Activated T-cell treated with anti-CD3 and anti-CD28 coated beads, Interleukin-2, amount 50 U/mL, for 24 hours (primary cell): ENCODE measurements around the gene TBCK.

Source experiments
- DNase-seq: peaks from one replicate; pipeline ENCODE4 v3.0.0-alpha.2; 2020
- H3K27ac Mint-ChIP-seq: 2 replicates; pipeline ENCODE4 v1.8.0; 2020; ENCODE audit warnings: mild to moderate bottlenecking, mixed read lengths
- H3K27me3 Mint-ChIP-seq: 2 replicates; pipeline ENCODE4 v1.8.0; 2020; ENCODE audit warnings: mixed read lengths
- H3K36me3 Mint-ChIP-seq: 2 replicates; pipeline ENCODE4 v1.8.0; 2020; ENCODE audit warnings: low read depth, mixed read lengths
- H3K4me1 Mint-ChIP-seq: 2 replicates; pipeline ENCODE4 v1.8.0; 2020; ENCODE audit warnings: low read depth, mixed read lengths
- H3K4me3 Mint-ChIP-seq: 2 replicates; pipeline ENCODE4 v1.8.0; 2020; ENCODE audit warnings: mild to moderate bottlenecking, moderate library complexity, mixed read lengths
- H3K9me3 Mint-ChIP-seq: 2 replicates; pipeline ENCODE4 v1.8.0; 2020; ENCODE audit warnings: mixed read lengths

Gene TBCK

DNA sequence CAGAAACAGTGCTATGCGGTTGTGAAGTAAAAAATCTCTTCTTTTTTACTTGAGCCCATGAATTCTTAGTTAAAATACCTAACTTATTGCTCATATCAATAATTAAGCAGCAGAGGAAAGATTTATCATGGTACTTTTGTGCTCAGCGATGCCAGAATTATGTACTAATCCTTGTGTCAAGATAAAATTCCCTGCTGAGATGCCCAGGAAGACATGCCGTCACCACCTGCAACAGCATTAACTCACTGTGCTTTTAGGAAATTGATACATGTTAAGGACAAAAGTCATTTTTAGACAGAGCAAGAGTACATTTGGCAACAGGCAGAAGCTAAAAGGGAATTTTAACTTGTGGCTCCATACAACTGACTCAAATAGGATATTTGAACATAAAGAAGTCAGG is 281.8 kb downstream of the TBCK start:
- peaks cover 8% of the 10 kb centered on the region for H3K27me3 Mint-ChIP-seq

DNA sequence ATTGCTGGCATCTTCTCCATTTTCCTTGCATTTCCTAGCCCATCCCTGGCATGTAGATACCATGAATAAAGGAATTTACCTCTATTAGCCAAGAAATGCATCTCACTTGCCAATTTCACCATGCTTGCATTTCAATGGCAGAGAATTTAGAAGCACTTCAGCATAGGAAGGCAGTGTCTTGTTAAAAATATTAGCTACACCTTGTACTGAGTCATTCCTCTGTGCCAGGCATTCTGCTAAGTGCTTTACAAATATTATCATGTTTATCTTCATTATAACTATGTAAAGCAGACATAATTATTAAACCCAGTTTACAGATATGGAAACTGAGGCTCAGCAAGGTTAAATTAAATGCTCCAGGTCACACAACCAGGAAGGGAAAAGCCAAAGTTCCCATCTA is 282.5 kb downstream of the TBCK start:
- H3K9me3 Mint-ChIP-seq, result peaks cover 27% of the 10 kb centered on the region
- no peak overlapping the region for H3K4me3 Mint-ChIP-seq
- no peak overlapping the region for H3K27ac Mint-ChIP-seq

More for the DNA sequence above, 281.8 kb downstream of the TBCK start:
- Mint-ChIP-seq H3K4me3 (no peak overlapping the region), H3K27ac (no peak overlapping the region), H3K9me3 (peaks cover 27% of the 10 kb centered on the region), H3K36me3 (no peaks in the 10 kb centered on the region), H3K4me1 (no peaks in the 10 kb centered on the region)
- no peak for DNase-seq

GRCh38 chr4:106032851-106033286 is 283.1 kb downstream of the TBCK start:
- no peaks in the 10 kb centered on the region for H3K4me1 Mint-ChIP-seq
- peaks cover 6% of the 10 kb centered on the region for H3K27me3 Mint-ChIP-seq
- DNase-seq, result no peak
- H3K36me3 Mint-ChIP-seq, result no peaks in the 10 kb centered on the region
- H3K27ac Mint-ChIP-seq, result no peak overlapping the region
- peaks cover 33% of the 10 kb centered on the region for H3K9me3 Mint-ChIP-seq
- H3K4me3 Mint-ChIP-seq, result no peak overlapping the region

More for the DNA sequence above, 282.5 kb downstream of the TBCK start:
- DNase-seq, result no peak
- Mint-ChIP-seq H3K4me1 (no peaks in the 10 kb centered on the region), H3K36me3 (no peaks in the 10 kb centered on the region), H3K27me3 (peaks cover 8% of the 10 kb centered on the region)

- Mint-ChIP-seq H3K9me3 (peaks cover 6% of the 10 kb centered on the region), H3K27ac (no peak overlapping the region), H3K4me1 (no peaks in the 10 kb centered on the region), H3K36me3 (no peaks in the 10 kb centered on the region), H3K4me3 (no peak overlapping the region), H3K27me3 (no peaks in the 10 kb centered on the region)
- DNase-seq, result no peak
These were observed 293.6 kb downstream of the TBCK start for GRCh38 chr4:106022454-106022853.

DNA sequence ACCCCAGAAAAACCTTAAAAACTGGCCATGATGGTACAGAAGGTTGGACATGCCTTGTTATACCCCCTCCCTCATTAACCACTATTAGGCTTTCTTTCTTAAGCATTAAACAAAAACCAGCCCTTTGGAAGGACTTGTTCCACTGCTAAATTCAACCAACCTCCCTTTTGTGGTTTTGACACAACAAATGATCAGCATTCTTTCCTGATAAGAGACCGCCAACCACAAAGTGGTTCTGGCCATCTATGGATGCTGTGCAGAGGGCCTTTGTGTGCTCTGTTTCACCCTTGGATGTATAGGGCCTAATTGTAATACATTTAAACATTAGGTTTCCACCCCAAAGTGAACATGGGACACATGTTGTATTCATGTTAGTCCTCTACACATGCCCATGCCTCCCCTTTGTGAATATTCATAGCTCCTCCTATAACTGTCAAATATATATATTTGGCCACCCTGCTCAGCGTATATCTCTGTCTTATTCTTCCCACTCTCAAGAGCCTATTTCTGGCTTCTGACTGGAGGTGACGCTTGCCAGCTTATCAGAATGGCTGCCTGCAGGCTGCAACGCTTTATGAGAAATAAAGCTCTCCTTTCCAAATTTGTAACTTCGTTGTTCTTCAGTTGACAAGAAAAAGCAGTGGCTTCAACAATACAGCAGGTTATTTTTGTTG is 294.1 kb downstream of the TBCK start:
- Mint-ChIP-seq H3K27me3 (no peaks in the 10 kb centered on the region), H3K27ac (no peak overlapping the region), H3K4me3 (no peak overlapping the region), H3K36me3 (no peaks in the 10 kb centered on the region), H3K4me1 (no peaks in the 10 kb centered on the region), H3K9me3 (peaks cover 6% of the 10 kb centered on the region)
- DNase-seq, result no peak

DNA sequence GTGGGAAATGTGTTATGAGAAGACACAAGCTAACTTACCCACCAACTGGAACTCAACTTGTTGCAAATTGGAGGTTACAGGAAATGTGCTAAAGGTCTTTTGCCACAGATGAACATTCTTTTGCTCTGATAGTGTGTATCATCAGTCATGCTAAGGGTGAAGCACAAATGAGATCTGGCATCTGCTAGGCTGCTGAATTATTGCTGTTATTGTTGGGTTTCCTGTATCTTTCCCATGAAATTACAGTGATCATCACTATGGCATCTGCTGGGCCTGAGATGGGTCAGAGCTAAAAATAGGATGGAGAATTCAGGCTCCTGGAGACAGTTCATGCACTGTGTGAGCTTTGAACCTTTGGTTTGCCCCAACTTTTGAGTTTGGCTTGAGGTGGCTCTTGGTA is 296.2 kb downstream of the TBCK start:
- no peaks in the 10 kb centered on the region for H3K27me3 Mint-ChIP-seq
- no peaks in the 10 kb centered on the region for H3K36me3 Mint-ChIP-seq
- no peaks in the 10 kb centered on the region for H3K4me1 Mint-ChIP-seq
- no peak for DNase-seq
- H3K9me3 Mint-ChIP-seq, result peaks cover 1% of the 10 kb centered on the region
- no peak overlapping the region for H3K4me3 Mint-ChIP-seq
- no peak overlapping the region for H3K27ac Mint-ChIP-seq

DNA sequence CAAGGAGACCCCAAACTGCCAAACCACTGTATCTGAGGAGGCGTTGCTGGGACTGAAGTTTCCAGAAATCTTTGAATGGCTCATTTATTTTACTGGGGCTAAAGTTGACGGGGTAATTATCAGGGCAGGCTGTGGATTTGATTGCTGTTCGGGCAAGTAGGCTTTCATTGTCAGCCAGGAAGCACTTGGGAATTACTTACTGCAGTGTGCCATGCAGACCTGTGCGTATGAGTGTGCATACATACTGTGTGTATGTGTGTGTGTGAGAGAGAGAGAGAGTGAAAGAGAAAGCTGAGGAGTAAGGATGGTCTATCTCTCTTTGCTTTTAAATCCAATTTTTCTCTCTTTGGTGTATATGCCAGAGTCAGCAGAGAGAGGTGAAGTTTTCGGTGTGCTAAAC is 298.0 kb downstream of the TBCK start:
- no peak for DNase-seq
- H3K4me1 Mint-ChIP-seq, result no peaks in the 10 kb centered on the region
- peaks cover 5% of the 10 kb centered on the region for H3K9me3 Mint-ChIP-seq
- no peaks in the 10 kb centered on the region for H3K36me3 Mint-ChIP-seq
- H3K27ac Mint-ChIP-seq, result no peak overlapping the region
- no peaks in the 10 kb centered on the region for H3K27me3 Mint-ChIP-seq
- H3K4me3 Mint-ChIP-seq, result no peak overlapping the region

- Mint-ChIP-seq H3K4me3 (no peak overlapping the region), H3K36me3 (no peaks in the 10 kb centered on the region), H3K27me3 (no peaks in the 10 kb centered on the region), H3K9me3 (peaks cover 19% of the 10 kb centered on the region), H3K4me1 (no peaks in the 10 kb centered on the region), H3K27ac (no peak overlapping the region)
- DNase-seq, result no peak
These were observed 304.6 kb downstream of the TBCK start for GRCh38 chr4:106011387-106011786.

DNA sequence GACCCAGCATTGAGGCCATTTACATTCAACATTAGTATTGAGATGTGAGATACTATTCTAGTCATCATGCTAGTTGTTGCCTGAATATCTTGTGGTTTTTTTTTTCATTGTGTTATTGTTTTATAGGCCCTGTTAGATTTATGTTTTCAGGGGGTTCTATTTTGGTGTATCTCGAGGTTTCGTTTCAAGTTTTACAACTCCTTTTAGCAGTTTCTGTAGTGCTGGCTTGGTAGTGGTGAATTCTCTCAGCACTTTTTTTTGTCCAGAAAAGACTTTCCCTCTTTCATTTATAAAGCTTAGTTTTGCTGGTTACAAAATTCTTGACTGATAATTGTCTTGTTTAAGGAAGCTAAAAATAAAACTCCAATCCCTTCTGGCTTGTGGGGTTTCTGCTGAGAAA is 305.2 kb downstream of the TBCK start:
- Mint-ChIP-seq H3K36me3 (no peaks in the 10 kb centered on the region), H3K27me3 (no peaks in the 10 kb centered on the region), H3K4me1 (no peaks in the 10 kb centered on the region), H3K9me3 (peaks cover 17% of the 10 kb centered on the region), H3K4me3 (no peak overlapping the region), H3K27ac (no peak overlapping the region)
- DNase-seq, result no peak

DNA sequence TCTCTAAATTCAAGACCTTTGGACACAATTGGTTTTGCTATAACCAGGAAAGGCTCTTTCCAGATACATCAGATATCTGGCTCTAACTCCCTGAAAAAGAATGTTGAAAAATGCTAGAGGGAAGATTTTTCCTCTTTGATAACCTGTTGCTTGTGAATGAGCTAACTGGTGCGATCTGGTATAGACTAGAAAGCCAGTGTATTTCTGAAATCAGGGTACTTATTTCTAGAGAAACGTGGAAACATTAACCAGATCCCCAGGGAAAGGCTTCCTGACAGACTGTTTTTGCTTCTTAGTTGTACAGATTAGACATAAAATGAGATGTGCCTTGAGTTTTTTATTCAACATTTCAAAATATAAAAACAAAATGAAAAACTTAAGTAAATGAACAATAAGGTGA is 313.0 kb downstream of the TBCK start:
- no peak for DNase-seq
- H3K9me3 Mint-ChIP-seq, result peaks cover 3% of the 10 kb centered on the region
- no peak overlapping the region for H3K27ac Mint-ChIP-seq
- no peaks in the 10 kb centered on the region for H3K36me3 Mint-ChIP-seq
- no peaks in the 10 kb centered on the region for H3K4me1 Mint-ChIP-seq
- no peak overlapping the region for H3K4me3 Mint-ChIP-seq
- no peaks in the 10 kb centered on the region for H3K27me3 Mint-ChIP-seq

DNA sequence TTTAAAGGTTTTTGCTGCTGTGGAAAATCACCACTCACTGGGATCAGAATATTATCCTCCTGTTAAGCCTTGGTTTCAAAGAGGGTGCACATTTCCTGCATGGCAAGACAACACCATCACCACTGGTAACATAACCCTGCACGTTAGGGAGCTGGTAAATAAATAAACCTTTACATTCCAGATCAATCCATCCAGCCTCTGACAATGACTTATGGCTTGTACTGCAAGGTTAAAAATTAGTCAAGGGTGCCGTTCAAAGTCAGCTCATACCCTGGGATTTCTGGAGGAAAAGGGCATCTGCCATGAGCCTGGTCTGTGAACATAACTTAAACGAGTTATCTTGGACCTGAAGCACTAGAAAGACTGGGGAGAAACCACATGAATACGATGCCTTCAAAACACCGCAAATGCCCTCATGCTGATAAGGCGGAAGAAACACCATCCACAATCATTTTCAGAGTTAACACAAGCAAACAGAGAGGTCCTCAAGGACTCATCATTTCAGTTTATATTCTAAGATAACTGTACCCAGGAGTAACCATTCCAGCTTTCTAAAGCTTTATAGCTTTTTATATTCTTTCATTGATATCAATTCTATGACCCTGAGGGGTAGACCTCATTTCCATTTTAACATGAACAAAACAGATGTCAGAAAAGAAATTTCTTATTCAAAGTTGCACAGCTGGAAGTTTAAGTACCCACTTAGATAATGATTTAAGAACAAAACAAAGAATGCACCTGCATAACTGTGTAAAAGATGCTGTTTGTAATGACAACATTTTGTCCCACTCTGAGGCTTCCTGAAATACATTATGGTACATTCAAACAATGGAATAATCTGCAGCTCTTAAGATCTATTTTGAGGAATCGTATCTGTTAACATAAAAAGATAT is 317.6 kb downstream of the TBCK start:
- no peak for DNase-seq
- no peaks in the 10 kb centered on the region for H3K27me3 Mint-ChIP-seq

GRCh38 chr4:105996845-105997244 is 319.2 kb downstream of the TBCK start:
- no peak for DNase-seq
- Mint-ChIP-seq H3K9me3 (no peaks in the 10 kb centered on the region), H3K4me1 (no peaks in the 10 kb centered on the region), H3K4me3 (no peak overlapping the region), H3K27ac (no peak overlapping the region), H3K27me3 (no peaks in the 10 kb centered on the region), H3K36me3 (no peaks in the 10 kb centered on the region)

More for the DNA sequence above, 317.6 kb downstream of the TBCK start:
- Mint-ChIP-seq H3K36me3 (no peaks in the 10 kb centered on the region), H3K27ac (no peak overlapping the region), H3K4me1 (no peaks in the 10 kb centered on the region), H3K9me3 (no peaks in the 10 kb centered on the region), H3K4me3 (no peak overlapping the region)

DNA sequence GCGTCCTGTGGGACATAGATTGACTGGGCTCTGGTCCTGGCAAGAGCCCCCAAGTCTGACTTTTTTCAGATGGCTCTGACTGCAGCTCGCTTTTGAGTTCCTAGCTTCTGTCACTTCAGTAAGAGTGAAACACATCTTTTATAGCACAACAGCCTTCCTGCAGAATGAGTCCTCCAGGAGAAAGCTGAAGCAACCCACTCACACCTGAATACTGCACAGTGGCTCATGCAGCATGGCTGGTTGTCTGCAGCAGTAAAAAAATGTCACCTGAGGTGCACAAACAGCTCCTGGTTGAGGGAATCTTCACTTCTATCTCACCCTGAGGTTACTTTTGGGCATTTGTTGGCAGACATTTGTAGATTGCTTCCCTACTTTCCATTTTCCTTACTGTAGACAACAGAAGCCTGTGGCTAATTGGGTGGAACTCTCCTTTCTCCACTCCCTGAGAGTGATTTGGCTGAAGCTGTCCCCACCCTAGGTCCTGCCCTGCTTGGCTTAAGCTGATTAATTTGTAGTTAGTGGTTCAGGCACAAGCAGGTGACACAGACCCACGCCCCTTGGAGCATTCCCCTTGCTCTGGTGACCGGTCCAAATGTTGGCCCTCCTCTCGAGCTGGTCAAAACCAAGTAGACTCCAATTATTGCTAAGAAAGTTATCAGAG is 321.0 kb downstream of the TBCK start:
- H3K9me3 Mint-ChIP-seq, result no peaks in the 10 kb centered on the region
- H3K27me3 Mint-ChIP-seq, result no peaks in the 10 kb centered on the region
- H3K4me3 Mint-ChIP-seq, result no peak overlapping the region
- H3K27ac Mint-ChIP-seq, result no peak overlapping the region
- no peak for DNase-seq
- no peaks in the 10 kb centered on the region for H3K4me1 Mint-ChIP-seq
- H3K36me3 Mint-ChIP-seq, result no peaks in the 10 kb centered on the region

DNA sequence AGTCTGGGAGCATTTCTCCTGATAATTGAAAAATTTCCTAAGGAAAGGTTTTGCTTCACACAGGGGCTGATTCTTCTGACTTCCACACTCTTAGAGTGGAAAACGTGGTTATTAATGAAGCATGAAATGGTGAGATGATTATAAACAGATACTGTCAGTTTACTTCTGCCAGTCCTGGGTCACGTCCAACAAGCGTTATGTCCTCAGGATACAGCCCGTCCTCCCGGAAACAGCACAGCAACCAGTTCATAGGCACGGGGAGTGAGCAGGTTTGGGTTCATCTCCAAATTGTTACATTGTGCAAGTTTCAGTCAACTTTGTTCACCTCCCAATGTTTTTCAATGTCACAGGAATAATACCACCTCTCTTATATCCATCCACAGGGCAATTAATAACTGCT is 321.9 kb downstream of the TBCK start:
- Mint-ChIP-seq H3K4me3 (no peak overlapping the region), H3K4me1 (no peaks in the 10 kb centered on the region), H3K27ac (no peak overlapping the region), H3K27me3 (no peaks in the 10 kb centered on the region), H3K9me3 (no peaks in the 10 kb centered on the region), H3K36me3 (no peaks in the 10 kb centered on the region)
- no peak for DNase-seq
